HG02759 (cell line): Measurements from ENCODE around the gene NHLRC2.
"Not testable (repeated sequence)": the region's sequence is repeated elsewhere in the genome, so short reads cannot be mapped to it uniquely, and the experiment has no call there.

Source experiments
- ATAC-seq: cut with Tn5 transposase; IDR thresholded peaks from one replicate; pipeline ENCODE4 v1.9.1; 2021; ENCODE audit warnings: mild to moderate bottlenecking, moderate library complexity; ENCODE audit not compliant: unreplicated experiment

NHLRC2 gene

DNA sequence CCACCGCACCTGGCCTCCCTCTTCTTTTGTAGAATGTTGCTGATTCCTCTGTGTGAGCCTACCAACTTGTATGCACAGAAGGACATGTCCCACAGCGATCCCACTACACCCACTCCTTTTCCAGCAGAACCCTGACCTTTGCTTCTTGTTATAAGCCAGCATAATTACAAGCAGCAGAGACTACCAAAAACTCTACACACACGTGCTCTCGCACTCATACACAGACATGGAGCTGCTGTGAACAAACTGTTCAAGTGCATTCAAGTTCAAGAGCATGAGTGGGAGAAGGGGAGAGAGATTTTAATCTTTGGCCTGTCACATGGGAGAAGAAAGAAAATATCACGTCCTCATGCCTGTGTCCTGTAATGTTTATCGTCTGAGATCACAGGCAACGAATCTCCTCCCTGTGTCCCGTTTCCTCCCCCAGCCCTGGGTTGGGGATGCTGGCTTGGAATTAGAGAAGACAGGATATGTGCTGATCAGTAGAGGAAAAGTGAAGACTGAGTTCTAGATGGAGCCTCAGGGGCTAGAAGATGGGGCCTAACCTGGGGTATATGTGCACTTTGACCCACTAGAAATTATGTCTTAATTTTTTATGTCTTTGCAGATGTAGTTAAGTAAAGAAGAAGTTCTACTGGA is 79.6 kb downstream of the NHLRC2 start:
- no peak for ATAC-seq

- no peak for ATAC-seq
Measured at GRCh38 chr10:113937258-113937657, 82.8 kb downstream of the NHLRC2 start.

GRCh38 chr10:113937756-113938155 is 83.3 kb downstream of the NHLRC2 start:
- ATAC-seq = no peak

DNA sequence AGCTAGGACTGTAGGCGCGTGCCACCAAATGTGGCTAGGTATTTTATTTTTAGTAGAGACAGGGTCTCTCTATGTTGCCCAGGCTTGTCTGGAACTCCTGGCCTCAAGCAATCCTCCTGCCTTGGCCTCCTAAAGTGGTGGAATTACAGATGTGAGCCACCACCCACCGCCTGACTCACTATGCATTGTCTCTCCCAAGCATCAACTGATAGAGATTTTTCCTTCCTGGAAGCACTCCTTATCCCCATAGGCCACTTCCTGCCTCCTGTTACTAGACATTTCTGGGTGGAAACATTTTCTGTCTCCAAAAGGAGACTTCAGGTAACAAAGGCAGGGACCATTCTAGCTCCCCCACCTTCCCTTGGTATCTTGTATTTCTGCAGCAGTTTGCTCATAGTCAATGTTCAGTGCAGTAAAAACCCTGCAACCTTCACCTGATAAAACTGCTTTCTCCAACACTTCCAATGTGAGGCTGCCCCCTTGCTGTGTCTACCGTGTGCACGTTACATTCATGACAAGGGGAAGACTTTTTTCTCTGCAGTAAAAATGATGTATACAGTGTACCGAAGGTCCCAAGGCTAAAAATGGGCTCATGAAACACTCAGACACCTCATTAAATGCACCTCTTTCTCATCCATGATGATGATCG is 84.9 kb downstream of the NHLRC2 start:
- no peak for ATAC-seq

- no peak for ATAC-seq
Measured at GRCh38 chr10:113941140-113941539, 86.7 kb downstream of the NHLRC2 start.

DNA sequence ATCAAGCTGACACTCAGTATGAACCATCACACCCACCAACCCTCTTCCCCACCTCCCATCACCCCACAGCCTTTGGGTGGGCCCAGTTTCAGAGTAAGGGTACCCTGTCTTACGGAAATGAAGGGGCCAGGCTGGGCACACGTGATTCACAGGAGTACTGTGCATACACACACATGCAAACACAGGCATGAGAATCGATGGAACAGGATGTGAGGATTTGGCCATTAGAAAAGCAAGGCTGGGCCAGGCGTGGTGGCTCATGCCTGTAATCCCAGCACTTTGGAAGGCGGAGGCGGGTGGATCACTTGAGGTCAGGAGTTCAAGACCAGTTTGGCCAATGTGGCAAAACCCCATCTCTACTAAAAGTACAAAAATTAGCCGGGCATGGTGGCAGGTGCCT is 88.7 kb downstream of the NHLRC2 start:
- ATAC-seq = not testable (repeated sequence)

DNA sequence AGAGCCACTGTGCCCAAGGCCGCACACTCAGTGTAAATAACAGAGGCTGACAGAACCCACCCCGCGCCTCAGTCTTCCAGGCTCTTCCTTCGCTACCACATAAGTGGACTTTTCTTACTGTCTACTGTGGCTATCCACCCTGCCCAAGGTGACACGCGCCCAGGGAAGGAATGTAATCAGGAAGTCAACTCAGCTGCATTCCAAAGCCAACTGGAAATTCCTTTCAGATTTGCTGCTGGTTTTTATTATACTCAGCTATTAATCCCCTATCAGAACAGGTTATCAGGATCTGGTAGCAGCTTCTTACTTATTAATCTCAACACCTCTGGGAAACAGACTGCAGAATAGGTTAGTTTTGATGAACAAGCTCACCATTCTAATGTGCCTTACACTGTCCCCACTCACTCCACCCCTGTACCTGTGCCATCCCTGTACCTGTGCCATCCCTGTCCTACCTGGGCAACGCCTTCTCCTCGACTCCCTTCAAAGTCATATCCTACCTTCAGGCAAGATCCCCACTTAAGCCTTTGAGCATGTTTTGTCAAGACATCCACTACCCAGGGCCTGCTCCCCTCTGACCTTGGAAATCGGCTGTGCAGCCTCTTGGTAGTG is 90.7 kb downstream of the NHLRC2 start:
- no peak for ATAC-seq

DNA sequence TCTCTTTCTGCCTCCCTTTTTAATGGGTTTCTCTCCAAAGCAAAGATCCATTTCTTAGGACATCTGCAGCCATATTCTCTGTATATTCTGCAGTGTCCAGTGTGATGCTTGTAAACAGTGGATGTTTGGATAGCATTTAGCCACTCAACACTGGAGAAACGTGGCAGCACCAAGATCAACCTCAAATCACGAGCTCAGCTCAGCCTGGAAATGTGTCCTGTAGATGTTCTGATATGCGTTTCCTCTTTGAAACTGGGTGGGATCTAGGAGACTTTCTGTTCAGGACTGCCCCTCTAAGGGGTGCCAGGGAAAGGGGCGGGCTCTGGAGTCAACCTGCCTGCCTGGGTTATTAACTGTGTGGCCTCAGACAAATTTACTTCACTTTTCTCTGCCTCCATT is 91.2 kb downstream of the NHLRC2 start:
- no peak for ATAC-seq

DNA sequence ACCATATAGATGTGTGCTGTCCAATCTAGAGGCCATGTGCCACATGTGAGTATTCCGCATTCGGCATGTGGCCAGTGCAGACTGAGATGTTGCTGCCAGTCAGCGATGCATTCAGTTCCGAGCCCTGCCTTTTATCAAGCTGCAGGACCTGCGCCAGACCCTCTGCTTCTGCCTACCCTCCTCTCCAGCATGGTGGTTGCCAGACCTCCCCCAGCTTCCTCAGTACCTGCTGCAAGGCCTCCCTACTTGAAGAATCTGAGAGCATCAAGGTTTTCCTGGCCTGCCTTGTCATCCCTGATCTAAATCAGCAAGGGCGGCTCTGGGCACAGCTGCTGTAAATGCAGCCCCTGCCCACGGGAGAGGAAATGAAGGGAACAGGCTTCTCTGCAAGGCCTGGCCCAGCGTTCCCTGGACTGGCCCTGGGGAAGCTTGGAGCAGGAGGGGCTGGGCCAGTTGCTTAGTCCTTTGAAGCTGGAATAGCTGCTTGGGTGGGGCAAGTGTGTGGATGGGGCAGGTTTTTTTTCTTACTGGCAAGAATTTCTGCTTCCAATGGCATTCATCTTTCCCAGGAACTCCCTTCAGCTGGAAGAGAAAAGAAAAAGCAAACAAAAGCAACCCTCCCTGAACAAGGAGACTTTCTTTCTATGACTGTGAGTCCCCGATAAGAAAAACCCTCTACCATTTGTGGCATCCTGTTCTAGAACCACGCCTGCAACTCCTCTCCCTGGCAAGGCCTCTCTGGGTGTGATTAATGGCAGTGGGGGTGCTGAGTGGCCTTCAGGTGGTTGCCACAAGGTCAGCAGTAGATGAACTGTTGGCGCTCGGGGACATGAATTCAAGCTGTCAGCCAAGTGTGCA is 93.0 kb downstream of the NHLRC2 start:
- no peak for ATAC-seq

GRCh38 chr10:113948048-113948447 is 93.6 kb downstream of the NHLRC2 start:
- no peak for ATAC-seq

GRCh38 chr10:113950268-113950667 is 95.8 kb downstream of the NHLRC2 start:
- ATAC-seq = no peak

- ATAC-seq = no peak
Measured at GRCh38 chr10:113953505-113954272, 99.2 kb downstream of the NHLRC2 start.

GRCh38 chr10:113954409-113954808 is 99.9 kb downstream of the NHLRC2 start:
- ATAC-seq = no peak

DNA sequence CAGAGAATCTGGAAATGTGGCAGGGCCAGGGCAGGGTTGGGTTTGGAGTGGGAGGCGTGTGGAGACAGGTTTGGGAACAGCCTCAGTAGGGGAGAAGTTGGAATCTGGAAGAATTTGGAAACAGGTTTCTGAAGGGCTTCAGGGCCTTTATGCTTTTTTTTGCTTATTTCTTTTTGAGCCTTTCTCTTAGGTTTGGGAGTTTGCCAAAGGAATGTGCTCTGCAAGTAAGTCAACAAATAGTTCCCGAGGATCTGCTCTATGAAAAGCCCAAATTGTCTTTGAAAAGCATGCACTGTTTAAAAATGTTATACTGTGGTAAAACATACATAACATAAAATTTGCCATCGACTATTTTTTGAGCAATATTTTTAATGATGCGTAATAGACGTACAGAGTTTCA is 102.6 kb downstream of the NHLRC2 start:
- no peak for ATAC-seq

DNA sequence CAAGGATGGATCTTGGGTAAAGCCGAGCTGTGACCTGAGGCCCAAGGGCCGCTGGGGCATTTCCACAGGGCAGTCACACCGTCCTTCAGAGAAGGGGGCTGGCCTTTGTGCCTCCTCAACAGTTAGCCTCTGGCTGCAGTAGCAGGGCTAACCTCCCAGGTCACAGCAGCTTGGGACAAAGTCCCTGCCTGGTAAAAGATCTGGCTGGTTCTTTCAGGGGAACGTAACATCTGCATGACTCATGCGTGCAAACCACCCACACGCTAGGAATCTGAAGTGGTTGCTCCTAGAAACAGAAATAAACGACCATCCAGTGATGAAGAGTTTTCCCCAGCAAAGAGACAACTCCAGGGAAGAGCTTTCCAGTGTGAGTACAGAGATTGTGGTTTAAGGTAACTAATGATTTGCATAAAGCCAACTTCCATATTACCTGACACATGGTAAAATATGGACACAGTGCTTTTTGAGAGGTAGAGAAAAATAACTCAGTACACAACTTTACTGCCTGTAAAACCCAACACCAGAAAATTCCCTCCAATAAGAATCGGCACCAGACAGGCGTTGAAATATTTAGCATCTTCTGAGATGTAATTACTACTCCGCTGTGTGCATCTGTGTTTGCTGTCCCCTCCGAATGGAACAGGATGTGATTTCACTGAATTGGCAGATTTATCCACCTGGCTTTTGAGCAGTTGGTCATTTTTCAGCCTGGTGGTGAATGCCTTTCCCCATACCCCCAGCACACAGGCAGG is 104.3 kb downstream of the NHLRC2 start:
- ATAC-seq = no peak

DNA sequence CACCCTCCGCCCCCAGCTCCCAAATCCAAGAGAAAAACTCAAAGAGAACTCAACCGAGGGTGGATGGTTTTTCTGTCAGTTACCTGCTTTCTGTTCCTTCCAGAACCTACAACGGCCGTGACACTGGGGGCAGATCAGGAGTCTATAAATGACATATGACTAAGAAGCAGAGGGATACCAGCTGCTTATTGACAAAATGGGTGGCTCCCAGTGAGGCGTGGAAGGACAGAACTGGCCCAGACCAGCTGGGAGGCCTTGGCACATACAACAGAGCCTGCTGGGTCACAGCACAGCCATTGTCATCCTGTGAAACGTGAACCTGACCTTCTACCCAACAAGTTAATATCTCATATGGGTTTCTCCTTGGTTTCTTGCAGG is 104.9 kb downstream of the NHLRC2 start:
- ATAC-seq = peak; percentile 68

DNA sequence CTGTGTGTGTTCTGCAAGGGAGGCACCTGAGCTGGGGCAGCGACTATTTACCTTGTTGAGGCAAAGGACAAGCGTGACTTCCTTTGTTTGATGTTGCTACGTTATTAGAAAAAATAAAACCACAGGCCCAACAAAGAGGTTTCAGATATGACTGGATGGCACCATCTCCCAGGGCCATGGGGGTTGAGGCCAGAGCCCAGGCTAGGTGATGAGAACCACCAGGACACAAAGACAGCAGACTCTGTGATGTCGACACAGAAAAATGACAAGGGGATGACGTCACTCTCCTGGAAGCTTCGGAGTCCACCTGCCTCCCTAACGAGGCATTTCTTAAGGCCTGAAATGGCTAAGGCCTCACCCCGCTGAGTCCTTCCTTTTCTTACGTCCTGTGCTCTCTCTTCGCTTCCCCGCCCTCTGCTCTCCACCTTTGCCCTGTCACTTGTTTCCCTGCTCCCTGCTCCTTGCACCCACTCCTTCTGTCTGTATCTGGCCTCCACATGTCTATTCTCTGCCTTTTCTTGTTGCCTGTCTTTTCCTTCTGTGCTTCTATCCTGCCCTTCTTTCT is 106.2 kb downstream of the NHLRC2 start:
- ATAC-seq = peak; percentile 43

DNA sequence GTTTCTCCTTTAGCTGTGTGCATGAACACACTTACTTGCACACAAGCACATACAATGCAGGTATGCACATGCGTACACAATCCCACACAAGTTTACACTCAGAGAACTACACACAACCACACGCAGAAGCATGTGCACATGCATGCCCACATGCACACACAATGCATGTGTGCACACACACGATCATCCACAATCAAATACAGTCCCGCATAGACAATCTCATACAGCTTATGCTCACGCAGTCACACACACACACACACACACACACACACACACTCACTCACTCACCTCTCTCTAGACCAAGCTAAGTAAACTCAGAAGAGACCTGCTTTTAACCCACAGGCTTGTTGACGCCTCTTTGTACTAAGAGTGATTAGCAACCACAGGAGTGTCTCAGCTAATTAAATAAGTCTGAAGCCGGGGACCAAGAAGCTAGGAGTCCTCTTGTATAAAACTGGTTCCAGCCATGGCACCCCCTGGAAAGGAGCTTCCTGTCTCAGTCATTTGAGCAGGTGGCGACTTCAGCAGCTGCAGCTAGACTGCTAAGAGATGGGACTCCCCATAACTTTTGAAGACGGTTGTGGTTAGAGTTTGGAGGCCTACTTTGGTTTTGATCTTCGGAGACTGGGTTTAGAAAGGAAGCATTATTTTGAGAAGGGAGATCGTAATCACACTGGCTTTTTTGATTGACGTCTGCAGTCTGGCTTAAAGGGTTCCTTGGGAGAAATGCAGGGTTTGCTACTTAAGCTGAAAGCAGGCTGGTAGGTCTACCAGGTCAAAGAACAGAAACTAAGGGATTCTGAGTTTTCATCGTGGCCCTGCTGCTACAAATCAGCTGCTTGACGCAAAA is 106.9 kb downstream of the NHLRC2 start:
- peak; percentile 65 for ATAC-seq

GRCh38 chr10:113965077-113965476 is 110.6 kb downstream of the NHLRC2 start:
- ATAC-seq = no peak
